GM18909 (cell line): ENCODE measurements around the gene CCN2.

Experiments
- ATAC-seq: cut with Tn5 transposase; IDR thresholded peaks from one replicate; pipeline ENCODE4 v1.9.1; 2021; ENCODE audit warnings: mild to moderate bottlenecking; ENCODE audit not compliant: unreplicated experiment, poor library complexity

CCN2 gene

GRCh38 chr6:131967948-131968347 lies 16.8 kb upstream of the CCN2 start:
- ATAC-seq = no peak

GRCh38 chr6:131966443-131966842 lies 15.3 kb upstream of the CCN2 start:
- no peak for ATAC-seq

DNA sequence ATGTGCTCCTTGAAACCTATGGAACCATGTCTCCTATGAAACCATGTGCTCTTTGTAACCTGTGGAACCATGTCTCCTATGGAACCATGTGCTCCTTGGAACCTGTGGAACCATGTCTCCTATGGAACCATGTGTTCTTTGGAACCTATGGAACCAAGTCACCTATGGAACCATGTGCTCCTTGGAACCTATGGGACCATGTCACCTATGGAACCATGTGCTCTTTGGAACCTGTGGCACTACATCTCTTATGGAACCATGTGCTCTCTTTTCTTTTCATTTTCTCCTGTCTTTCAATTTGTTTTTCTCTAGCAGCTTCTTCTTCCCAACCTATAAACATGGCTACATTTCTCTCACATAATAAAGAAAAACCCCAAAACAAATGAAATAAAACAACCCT lies 11.9 kb upstream of the CCN2 start:
- no peak for ATAC-seq

DNA sequence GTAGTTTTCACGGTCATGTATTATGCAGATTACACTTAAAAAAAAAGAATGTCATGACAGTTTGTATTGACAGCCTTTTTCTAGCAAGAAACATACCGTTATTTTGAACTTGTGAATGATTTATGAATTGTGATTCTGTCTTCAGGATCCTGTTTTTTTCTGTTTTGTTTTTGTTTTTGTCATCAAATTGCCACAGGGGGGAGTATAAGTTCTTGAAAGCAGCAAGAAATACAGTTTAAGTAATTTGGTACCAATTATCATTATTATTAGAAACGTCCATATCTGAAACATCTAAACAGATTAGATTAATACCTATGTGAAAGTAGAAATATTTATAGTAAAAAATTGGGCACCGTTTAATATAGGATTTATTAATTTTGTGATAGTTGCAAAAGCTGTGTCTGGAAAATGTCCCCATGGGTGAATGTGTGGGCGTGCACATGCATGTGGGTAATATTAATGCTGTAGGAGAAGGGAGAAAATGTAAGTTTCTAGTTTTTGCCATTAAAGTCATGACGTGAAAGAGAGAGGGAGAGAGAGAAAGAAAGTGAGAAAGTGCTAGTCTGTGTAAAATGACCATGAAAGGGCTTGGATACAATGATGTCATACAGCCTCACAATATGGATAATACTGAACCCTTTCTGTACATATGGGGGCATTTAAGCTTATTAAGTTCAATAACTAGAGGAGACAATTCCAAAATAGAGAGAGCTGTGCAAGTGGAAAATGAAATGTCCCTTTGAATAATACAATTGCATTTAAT lies 9.4 kb upstream of the CCN2 start:
- ATAC-seq = no peak

- ATAC-seq = no peak
Observed at GRCh38 chr6:131958542-131959470, 7.6 kb upstream of the CCN2 start.

DNA sequence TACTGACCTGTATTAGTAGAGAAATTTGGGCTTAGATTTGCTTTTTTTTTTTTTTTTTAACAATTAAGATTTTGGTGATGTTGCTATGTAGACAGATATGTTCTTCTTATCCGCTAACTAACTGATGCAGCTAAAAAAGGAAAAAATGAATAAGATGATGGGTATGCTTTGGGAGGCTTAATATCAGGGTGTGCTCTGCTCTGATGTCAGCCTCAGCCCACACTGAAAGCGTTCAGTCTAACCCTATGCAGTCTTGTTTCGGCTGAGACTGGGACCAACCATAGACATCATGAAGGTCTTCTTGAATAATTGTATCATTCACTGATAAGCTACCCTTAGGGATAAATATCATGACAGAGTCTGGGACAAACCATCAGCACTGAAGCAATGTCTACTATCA lies 6.9 kb upstream of the CCN2 start:
- ATAC-seq = no peak

DNA sequence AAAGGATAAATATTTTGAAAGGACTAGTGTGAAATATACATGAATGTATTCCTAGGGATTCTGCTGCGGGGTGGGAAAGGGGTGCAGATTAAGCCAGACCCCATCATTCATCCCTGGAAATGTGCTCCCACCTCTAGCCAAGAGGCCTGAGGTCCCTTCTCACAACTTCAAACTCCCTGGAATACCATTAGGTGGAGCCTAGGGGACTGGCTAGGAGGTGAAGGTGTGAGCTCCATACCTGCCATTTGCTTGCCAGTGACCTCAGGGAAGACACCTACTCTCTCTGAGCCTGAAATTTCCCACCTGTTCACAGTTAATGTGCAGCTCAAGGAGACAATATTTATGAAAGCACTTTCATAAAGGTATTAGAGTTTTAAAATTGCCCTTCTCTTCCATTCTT lies 4.7 kb upstream of the CCN2 start:
- ATAC-seq = no peak

DNA sequence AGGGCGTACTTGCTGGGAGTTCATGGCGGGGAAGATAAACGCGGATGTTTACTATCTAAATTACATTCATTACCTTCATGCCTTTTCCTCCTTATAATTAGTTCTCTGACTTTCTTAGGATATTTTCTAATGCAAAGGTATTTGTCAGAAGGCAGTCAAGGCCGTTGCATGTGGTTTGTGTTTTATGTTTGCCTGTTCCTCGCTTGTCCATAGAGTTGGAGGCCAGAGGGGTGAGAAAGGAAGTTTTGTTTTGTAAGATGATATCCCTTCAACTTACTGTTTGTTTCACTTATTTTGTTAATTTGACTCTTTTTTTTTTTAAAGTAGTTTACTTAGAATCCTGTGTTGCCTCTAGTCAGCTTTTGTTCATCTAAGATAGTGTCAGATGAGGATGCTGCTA lies 4.0 kb upstream of the CCN2 start:
- ATAC-seq = no peak

DNA sequence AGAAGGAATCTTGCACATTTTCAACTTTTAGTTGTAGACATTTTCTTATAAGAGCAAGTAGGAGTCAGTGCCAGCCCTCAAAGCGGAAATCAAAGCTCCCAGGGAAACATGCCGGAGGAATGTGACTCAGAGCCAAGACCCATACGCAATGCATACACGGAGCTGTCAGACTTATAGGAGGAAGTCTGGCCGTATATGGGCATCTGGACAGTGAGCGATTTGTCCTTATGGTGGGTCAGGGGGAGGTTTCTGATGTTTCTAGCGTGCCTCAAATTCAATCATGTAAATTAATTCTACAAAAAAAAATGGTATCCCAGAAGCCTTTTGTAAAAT lies 3.6 kb upstream of the CCN2 start:
- no peak for ATAC-seq

DNA sequence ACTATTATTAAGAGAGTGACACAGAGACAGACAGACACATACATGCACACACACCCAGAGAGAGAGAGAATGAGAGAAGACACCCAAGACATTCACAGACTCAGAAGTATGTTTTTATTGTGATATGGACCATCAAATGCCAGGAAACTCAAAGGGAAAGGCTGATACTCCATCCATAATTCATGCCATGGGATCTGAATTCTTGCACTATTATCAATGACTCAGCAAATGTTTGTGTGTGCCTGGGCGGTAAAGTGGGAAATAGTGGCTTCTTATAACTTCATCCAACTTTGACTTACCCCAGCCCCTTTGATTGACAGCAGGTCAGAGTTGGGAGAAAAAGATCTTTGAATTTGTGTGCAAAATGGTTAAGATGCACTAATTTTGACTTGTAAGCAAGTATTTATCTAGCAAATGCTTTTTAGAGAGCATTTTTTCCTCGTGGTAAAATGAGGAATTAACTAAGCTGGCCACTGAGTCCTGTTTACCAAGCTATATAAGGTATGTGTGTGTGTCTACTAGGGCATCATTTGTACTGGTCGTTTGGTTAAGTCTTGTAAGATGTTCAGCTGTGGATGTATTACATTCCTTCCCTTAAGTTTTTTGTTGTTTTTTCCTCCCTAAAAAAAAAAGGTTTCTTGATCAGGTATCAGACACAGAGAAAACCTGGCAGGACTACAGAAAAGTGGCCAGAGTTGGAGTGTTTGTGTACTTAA lies 3.0 kb upstream of the CCN2 start:
- no peak for ATAC-seq

GRCh38 chr6:131952886-131953509 lies 1.8 kb upstream of the CCN2 start:
- no peak for ATAC-seq

DNA sequence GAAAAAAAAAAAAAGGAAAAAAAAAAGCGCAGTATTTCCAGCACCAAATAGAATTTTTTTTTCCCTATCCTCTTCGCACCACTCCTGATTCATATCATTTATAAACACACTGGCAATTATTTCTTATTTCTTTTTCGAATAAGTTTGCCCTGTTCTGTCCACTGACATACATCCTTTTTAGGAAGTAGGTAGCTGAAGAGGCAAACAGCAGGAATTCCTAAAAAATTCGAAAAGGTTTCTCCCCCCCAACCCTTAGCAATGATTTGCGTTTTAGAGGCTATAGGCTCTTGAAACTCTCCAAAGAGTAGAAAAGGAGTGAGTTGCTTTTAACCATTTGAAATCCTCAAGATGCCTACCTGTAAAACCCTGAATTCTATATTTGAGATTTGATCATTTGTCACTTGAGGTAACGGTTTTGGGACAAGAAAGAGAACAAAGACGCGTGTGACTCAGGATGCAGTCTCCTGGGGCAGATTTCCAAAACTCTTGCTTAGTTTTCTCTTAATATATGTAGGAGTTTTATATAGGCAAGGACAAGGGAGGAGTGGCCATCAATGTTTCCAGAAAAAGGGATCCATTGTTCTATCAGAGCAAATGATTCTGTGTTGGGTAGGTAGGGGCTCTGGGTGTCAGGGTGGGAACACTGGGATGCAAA lies 531 bp upstream of the CCN2 start:
- no peak for ATAC-seq

DNA sequence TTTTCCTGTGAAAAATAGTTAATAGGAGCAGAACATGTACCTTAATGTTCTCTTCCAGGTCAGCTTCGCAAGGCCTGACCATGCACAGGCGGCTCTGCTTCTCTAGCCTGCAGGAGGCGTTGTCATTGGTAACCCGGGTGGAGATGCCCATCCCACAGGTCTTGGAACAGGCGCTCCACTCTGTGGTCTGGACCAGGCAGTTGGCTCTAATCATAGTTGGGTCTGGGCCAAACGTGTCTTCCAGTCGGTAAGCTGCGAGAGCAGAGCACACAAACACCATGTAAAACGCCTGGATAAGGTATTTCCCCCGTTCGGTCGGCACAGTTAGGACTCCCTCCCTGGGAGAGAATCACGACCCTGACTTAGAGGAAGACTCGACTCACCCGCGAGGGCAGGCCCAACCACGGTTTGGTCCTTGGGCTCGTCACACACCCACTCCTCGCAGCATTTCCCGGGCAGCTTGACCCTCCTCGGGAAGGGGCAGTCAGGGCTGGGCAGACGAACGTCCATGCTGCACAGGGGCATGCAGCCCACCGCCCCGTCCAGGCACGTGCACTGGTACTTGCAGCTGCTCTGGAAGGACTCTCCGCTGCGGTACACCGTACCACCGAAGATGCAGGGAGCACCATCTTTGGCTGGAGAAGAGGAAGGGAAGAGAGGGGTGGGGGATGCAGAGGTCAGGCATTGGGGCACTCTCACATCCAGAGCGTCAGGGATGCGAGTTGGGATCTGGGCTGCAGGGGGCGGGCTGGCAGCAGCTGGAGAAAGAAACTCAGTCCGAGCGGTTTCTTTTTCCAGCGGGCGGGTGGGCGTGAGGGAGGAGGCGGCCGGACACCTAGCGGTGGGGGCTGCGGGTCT lies 1.0 kb downstream of the CCN2 start:
- peak; percentile 51 for ATAC-seq

GRCh38 chr6:131949620-131949908 lies 1.6 kb downstream of the CCN2 start:
- no peak for ATAC-seq

GRCh38 chr6:131948692-131949619 lies 2.2 kb downstream of the CCN2 start:
- ATAC-seq = no peak

DNA sequence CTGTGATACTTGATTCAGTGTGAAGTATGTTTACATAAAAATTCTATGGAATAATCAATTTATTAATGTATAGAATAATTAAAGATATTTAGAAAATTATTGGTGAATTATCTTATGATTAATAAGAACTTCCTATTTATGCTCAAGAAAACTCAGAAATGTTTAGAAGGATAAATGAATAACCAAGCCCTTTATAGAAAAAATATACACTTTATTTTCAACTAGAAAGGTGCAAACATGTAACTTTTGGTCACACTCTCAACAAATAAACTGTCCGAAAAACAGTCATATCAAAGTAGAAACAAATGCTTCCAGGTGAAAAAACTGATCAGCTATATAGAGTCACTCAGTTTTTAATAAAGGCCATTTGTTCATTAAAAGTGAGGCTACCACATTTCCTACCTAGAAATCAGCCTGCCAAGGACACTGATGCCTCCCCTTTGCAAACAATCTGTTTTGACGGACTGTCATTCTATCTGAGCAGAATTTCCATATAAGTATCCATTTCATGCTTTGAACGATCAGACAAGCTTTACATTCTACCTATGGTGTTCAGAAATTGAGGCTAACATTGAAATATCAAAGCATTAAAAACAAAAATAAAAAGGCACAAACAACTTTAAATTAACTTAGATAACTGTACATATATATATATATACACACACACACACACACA lies 3.0 kb downstream of the CCN2 start:
- no peak for ATAC-seq

GRCh38 chr6:131946992-131947955 lies 3.9 kb downstream of the CCN2 start:
- no peak for ATAC-seq
